Activated T-helper 9 cell treated with anti-CD3 and anti-CD28 coated beads, Interleukin-2, amount 50 U/mL, for 16 hours (primary cell): Measurements from ENCODE around the gene GALNT16.

Experiments used
- DNase-seq: peaks from one replicate; pipeline ENCODE4 v3.0.0-alpha.2; 2020; ENCODE audit warnings: low read depth

The GALNT16 gene

DNA sequence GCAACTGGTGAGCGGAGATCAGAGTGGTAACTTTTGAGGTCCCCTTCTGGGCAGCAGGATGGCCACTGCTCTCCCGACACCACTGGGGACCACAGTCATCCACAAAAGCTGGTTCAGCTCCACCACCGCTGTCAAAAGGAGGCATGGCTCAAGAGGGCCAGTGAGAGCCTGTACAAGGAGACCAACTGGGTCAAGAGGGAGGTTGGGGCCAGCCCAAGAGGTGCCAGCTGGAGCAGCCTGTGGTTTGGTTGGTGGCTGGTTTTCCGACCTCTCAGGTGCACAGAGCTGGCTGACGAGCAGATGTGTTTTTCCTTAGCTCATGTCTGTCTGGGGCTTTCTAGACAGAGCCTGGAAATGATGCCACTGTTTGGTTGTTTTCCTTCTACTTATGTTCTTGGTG lies 78.0 kb downstream of the GALNT16 start:
- no peak for DNase-seq

DNA sequence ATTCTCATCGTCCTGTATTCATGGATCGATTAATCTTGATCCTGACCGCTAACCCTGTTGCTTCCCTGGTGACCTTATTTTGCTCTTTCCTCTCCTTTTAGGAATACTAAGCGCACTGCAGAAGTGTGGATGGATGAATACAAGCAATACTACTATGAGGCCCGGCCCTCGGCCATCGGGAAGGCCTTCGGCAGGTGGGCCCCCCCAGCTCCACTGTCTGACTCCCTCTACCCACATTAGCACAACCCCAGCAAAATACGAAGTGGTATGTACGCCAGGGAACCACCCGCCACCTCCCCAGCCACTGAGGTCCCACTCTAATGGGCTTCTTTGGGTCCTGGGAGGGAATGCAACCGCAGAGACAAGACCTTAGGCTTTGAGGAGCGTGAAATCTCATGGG lies 79.5 kb downstream of the GALNT16 start:
- DNase-seq: no peak

DNA sequence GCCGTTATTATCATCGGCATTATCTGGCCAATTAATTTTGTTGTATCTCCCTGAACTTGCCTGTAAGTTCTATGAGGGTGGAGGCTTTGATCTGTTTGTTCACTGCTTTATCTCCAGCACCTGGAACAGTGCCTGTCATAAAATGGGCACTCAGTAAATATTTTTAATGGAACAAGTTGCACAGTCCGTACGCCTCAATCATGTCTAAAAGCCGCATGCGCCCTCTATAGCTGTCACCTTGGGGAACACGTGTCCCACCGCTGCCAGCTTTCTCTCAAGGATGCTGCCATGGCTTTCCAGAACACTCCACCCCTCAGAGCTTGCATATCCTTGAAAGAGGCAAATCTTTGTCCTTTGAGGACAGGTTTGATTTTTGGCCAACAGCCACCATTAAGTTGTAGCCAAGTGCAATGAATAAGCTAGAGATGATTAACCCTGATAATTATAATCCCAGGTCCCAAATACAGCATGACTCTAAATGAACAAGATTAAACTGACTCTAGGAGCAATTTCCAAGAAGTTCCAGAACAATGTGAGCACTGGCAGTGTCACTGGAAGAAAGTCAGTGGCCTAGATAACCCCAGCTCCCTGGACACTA lies 83.1 kb downstream of the GALNT16 start:
- no peak for DNase-seq

DNA sequence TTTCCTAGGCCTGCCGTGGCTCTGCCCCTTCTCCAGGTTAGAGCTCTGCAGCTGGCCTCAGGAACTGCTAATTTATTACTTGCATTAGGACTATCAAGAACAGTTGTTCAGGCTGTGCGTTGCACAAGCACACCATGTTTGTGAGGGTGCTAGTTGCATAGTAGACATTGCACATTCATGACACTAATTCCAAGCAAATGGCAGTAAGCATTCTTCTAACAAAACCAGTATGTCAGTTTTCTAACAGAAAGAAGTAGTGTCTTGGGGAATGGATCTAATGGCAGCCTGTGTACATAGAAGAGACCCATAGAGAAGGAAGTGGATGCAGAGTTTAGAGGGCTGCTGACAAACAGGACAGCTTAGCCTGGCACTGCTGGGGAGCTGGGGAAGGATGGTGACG lies 84.2 kb downstream of the GALNT16 start:
- DNase-seq: no peak

DNA sequence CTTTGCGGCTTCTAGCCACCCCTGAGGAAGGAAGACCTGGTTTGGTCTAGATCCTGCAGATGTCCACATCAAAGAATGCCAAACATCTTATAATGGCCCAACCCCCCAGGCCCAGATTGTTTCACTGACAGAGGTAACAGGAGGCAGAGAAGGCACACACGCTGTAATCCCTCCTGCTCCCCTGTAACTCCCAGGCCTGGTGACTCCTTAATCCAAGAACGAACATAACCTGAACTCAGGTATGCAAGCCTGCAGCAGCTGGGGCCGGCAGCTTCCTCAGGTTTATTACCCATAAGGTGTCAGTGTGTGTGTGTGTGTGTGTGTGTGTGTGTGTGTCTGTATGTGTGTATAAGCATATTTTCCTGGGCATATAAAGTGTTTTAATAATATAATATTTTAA lies 85.4 kb downstream of the GALNT16 start:
- DNase-seq: no peak

DNA sequence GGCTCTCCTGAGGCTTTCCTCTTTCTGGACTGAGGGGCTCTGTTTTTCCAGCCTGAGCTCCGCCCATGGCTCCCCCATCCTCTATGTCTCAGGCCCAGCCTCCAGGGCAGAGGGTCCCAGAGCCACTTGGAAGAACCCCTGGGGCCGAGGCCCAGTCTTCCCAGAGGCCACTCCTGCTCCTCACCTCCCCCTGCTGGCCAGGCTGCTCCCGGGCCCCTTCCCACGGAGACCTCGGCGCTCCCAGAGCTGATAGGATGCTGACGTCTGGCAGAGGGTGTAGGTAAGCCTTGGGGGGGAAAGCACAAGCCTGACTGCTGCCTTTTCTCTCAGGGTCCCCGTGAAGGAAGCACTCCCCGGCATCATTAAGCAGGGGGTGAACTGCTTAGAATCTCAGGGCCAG lies 86.8 kb downstream of the GALNT16 start:
- no peak for DNase-seq

DNA sequence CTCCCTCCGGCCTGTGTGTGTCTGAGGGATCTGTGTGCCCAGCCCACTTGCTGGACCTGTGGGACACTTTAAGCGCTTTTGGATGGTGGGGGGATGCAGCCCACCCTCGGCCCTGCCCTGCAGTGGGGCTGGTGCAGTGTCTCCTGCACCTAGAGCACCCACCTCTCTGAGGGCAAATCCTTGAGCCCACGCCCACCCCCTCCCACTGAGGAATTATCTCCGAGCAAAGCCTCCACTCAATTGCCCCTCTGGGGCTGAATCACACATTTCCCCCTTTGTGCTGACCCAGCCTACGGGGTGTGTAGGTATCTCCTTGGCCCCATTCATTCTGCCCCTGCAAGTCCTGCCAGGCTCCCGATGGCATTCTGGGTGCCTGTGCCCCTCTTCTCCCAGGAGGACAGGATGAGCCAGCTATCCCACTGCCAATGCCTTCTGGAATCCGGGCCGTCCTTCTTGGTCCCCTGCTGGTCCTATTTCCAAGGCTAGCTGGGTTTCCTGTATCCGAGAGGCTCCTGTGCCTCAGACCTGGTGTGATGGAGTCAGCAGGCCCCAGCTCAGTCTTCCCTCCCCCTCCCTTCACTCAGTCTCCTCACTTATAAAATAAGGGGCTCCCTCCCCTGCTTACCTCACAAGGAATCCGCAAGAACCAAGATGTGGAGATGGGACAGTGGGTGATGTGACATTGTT lies 89.3 kb downstream of the GALNT16 start:
- DNase-seq: no peak

DNA sequence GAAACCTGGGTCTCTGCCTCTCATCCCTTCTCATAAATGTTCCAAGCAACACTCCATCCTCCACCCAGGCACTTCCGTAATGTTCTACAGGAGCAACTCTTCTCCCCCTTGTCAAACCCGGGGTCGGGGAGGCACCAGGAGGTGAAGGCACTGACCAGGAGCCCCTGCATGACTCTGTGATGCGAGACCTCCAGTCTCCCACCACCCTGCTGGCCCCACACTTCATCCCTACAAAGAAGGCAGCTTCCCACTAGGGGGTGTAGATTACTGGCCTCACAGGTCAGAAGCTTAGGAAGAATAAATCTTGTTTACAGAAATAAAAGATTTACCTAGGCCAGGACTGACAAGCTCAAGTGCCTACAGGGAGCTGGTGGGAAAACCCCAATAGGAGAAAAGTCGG lies 90.9 kb downstream of the GALNT16 start:
- no peak for DNase-seq

DNA sequence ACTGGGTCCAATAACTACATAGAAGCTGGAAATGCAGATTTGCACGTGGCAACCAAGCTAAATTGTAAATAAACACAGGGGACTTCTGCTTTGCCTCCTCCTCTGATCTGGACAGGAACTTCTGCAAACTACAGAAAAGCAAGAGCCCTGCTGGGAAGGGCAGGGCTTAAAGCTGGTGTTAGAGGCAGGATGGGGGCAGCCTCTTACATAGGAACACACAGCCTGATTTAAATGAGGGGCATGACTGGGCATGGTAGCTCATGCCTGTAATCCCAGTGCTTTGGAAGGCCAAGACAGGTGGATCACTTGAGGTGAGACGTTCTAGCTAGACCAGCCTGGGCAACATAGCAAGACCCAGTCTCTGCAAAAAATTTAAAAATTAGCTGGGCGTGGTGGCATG lies 91.4 kb downstream of the GALNT16 start:
- DNase-seq: no peak

DNA sequence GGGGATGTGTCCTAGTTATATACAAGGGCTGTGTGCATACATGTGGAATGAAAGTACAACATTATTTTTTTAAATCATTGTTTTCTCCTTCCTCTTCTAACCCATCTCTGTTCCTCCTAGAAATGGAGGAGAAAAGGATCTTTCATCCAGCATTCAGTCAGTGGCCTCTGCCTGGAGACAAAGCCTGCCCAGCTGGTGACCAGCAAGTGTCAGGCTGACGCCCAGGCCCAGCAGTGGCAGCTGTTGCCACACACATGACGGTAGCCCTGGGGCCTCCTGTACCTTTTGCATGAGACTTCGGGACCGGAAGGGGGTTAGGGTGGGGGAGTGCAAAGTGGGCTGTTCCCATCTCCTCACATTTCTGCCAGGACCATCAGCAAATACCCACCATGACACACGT lies 92.0 kb downstream of the GALNT16 start:
- DNase-seq: no peak

DNA sequence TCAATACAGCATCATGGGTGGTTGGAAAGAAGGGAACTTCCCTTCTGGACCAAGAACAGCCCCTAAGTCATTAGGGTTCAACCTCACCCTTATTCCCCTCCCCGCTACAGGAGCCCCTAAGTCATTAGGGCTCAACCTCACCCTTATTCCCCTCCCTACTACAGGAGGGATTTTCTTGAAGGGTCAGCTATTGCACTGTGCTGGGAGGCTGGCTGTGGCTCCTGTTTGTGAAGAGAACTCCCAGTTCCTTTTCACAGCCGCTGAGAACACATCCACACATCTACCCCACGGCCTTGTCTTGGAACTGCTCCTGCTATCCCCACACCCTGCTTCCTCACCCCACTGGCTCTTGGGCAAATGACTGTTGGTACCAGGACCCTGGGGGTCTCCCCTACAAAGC lies 93.2 kb downstream of the GALNT16 start:
- DNase-seq: no peak

DNA sequence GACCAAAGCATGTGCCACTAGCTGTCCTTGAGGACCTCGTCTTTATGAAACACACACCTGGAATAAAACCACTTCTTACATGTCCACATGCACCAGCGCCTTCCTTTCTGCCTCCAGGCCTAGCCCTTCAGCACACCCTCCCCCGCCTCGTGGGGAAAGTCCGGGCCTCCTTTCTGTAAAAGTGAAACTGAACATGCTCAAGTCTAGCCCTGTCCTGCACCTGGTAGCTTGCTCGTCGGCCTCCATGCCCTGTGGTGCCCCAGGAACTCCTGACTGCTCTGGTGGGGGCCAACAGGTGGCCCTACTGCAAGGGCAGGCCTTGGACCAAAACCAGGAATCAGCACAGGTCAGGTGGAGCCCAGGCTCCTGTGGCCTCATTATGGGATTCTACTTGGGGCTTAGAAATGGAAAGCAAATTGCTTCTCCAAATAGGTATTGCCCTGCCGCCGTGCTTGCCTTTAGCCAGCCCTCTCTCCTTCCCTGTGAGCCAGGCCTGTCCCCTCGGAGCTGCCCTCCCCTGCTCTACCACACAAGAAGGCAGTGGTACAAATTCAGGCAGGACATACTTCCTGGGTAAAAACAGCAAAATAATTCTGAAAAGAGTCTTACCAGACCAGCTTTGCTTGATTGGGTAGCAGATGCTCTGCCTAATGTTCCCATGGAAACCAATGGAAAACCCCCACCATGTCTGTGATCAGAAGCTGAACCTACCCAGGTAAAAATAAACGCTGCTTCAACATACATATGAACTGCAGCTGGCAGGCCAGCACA lies 94.6 kb downstream of the GALNT16 start:
- peak; percentile 53 for DNase-seq

DNA sequence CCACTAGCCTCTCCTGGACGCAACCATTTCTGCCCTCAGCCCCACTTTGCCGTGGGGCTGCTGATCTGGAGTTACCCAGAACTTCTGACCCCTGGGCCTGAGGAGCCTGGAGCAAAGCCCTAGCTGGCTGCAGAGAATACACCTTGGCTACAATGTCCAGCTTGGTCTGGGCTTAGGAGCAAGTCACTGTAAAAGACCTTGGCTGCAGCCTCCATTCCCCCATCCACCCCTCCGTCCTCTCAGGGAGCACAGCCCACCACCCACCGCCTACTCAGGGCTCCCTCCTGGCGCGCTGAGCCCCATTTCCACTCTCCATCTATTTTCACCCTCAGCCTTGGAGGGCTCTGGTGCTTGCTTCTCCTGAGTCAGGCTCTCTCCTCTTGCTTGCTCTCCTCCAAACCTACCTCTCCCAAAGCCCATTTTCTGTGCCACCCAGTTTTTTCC lies 95.2 kb downstream of the GALNT16 start:
- DNase-seq: no peak

DNA sequence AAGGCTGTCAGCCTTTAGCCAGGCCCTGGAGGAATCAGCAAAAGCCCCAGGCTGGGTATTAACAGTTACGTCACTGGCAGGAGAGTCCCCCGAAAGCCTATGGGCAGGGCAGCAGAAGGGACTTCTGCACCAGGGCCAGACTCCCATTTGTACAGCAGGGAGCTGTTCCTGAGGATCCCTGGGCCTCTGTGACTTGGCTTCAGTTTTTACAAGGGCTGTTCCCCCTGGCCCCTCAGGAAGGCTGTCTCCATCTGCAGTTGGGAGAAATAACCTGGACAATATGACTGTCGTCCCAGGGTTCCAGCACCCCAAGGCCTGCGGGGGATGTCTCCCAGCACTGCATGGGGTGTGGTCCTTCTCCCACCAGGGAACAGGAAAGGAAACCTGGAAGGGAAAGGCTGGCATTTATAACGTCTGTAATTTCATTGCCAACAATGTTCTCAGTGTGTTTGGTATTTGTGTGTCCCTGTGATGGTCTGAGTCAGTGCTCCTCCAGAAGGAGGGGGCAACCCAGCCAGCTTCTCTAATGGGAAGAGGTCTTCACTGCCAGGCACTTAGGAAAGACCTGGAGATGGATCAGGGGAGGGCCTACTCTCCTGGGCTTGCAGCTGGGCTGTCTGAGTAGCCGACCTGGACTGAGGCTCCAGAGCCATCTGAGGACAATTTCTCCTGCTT lies 95.8 kb downstream of the GALNT16 start:
- DNase-seq: no peak

DNA sequence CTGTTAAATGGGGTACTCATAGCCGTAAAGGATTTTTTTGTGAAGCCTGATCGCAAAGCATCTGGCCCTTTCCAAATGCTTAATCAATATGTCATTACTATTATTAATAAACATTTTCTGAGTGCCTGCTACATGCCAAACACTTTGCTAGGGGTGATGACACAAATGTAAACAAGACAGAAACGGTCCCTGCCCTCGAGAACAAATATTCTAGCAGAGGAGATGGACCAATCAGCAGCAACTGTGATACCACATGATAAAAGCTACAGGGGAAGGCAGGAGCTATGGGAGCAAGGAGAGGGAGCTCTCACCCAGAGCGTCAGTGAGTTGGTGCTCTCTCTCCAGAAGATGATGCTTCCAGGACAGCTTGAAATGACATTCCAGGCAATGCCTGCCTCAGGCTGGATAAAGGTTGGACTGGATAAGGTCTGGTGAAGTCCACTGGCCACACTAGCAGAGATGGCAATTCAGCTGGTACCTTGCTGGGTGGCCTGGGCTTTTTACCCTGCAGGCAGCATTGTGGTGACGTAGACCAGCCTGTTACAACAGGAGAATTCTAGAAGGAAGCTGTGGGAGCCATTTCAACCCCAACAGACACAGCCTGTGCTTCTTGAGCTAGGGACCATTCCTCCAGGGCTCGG lies 97.1 kb downstream of the GALNT16 start:
- no peak for DNase-seq

DNA sequence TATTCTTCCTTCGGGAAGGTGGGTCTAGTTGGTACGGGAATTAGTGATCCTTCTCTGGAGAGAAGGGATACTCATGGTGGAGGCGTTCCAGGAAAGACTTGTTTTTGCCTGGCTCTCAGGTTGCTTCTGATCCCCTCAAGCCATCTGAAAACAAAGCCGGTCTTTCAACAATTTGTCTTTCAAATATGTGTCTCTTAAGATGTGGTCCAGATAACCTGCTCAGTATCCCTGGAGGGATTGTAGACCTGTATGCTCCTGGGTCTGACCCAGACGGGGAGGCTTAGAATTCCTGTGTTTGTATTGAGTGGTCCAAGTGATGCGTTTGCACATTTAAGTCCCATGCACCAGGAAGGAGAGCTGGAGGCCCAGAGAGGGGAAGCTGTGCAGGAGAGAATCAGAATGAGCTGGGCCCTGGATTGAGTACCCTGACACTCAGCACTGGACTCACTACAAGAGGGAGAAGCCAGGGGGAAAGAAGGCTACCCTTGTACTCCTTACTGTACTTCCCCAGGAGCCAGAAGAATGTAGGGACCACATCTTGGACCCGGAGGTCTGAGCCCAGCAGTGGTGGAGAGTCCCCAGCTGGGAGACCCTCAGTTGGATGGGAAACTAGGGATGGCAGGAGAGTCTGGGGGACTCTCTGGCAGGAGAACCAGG lies 97.7 kb downstream of the GALNT16 start:
- DNase-seq: no peak

DNA sequence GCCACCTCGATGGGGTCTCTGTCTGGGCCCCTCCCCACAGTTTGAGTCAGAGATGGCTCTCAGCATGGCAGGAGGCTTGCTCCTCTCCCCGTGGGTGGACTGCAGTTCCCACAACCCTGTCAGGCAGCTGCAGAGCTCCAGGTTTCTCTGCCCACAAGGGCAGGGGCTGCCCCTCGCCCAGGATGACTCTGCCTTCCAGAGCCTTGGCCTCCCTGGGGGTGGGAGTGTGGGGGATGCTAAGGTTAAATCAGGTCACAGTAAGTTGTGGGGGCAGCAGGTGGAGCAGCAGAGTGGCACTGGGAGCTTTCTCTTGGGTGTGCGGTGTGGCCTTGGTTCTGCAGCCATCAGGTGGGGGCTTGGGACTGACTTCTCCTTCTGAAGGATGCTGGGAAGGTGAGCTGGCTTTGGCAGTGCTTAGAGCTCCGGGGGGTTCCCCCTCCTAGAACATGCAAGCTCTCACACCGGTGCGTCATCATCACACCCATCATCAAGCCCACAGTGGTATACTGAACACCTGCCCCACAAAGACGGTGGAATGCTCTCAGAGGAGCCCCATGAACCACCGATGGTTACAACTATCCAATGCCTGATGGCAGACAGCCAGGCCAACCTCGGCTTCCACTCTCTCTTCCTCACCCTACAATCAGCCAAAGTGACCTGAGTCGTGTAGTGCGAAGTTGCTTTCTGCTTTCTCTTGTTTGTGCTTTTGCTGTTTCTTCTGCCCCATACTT lies 98.4 kb downstream of the GALNT16 start:
- no peak for DNase-seq

DNA sequence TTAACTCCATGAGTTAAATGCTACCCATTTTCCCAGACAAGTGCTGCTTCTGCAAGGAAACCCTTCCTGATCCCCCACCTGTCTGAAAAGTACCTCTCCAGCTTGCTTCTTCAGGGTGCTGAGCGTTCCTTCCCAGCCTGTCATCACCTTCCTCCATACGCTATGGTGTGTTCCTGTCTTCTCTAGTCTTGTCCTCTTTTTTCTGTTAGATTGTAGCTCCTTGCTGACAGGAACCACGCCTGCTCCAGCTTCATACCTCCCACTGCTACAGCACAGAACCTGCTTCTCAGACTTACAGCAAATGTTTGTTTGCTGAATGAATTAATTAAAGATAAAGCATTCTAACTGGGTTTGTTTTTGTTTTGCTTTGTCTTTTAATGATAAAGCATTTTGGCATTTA lies 99.0 kb downstream of the GALNT16 start:
- DNase-seq: no peak

DNA sequence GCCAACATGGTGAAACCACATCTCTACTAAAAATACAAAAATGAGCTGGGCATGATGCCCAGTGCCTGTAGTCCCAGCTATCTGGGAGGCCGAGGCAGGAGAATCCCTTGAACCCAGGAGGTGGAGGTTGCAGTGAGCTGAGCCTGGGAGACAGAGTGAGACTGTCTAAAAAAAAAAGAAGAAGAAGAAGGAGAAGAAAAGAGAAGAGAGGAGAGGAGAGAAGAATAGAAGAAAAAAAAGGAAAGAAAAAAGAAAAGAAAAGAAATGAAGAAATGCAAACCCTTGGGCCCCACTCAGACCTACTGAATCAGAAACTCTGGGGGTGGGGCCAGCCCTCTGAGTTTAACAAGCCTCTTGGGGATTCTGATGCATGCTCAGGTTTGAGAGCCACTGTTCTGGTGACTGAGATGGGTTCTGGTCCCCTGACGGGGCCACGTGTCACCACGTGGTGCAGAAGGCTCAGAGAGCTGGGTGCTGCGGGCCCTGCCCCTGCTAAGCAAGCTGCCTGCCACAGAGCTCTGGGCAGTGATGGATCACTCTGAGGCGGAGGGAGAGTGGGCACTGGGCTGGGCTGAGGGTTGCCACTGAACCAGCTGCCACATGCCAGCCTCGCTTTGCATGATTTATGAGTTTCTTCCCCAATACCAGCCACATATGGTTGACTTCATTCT lies 100.6 kb downstream of the GALNT16 start:
- no peak for DNase-seq

DNA sequence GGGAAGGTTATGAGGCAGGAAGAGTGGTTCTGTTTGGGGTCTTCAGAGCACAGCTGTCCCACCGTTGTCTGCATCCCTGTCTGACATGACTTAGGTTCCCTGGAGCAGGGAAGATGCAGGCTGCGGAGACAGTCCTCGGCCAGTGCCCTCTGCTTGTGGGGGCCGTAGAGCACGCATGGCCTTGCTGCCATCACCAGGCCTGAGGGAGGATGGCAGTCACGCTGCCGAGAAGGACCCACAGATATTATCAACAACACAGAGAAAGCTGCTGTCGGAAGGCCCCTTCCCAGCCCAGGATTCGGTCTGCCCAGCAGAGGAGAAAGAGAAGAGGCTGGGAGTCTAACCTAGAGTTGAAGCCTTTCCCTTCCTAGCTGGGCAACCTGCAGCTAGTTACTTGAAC lies 103.1 kb downstream of the GALNT16 start:
- DNase-seq: no peak

DNA sequence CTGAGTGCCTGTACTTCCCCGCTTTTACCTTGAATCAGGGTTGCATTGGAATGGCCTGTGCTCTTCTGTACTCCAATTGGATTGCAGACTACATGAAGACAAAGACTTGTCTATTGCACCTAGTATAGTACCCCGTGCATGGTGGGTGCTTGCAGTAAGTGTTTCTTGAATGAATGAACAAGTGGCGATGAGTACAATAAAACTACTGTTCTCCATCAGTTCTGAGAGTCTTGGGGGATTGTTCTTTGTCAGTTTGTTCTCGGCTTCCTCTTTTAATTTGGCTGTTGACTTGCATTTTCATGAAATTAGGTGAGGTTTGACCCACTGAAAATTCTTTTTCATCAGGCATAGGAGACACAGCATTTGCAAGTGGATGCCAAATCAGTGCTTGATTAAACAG lies 104.0 kb downstream of the GALNT16 start:
- no peak for DNase-seq
